Prostate gland (tissue), 2 donors: ENCODE data around the gene RPL7L1.

Experiments
- POLR2AphosphoS5 ChIP-seq: sonication (generic); formaldehyde crosslinking; IDR thresholded peaks from one replicate; pipeline ENCODE4 v1.6.1; 2017; ENCODE audit warnings: antibody characterized with exemption
- TF ChIP-seq, protein P1 (sequence below), 4 experiments: fragments of 200-600 bp in 2 of 4; fragments of 450-650 bp in 2 of 4; sonication (generic) in 2 of 4; IDR thresholded peaks; 1 replicate in 3 of 4; 2 replicates in 1 of 4; pipeline ENCODE4 v1.5.1; 2016 to 2019; ENCODE audit warnings: antibody characterized with exemption in 4 of 4, mild to moderate bottlenecking in 2 of 4, moderate library complexity in 2 of 4

DNA sequence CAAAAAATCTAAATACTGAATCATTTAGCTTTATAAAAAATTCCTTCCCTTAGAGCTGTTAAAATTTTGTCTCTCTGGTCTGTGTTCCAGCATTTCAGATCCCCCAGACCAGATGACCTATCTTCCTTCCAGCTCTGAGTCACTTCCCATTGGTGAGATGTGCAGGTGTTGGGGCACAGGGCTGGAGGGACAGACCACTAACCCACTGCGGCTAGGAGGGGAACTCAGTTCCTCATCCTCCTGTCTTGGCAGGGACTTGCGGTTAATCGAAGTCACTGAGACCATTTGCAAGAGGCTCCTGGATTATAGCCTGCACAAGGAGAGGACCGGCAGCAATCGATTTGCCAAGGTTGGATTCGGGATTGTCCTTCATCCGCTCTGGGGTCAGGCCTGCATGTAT lies 55.9 kb downstream of the RPL7L1 start:
- TF ChIP-seq, protein P1, sequence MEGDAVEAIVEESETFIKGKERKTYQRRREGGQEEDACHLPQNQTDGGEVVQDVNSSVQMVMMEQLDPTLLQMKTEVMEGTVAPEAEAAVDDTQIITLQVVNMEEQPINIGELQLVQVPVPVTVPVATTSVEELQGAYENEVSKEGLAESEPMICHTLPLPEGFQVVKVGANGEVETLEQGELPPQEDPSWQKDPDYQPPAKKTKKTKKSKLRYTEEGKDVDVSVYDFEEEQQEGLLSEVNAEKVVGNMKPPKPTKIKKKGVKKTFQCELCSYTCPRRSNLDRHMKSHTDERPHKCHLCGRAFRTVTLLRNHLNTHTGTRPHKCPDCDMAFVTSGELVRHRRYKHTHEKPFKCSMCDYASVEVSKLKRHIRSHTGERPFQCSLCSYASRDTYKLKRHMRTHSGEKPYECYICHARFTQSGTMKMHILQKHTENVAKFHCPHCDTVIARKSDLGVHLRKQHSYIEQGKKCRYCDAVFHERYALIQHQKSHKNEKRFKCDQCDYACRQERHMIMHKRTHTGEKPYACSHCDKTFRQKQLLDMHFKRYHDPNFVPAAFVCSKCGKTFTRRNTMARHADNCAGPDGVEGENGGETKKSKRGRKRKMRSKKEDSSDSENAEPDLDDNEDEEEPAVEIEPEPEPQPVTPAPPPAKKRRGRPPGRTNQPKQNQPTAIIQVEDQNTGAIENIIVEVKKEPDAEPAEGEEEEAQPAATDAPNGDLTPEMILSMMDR (IDR thresholded peaks at IDR 0.05) = no peak
- no peak for TF ChIP-seq POLR2AphosphoS5
